Measurements from ENCODE around the gene HNF1A.

HNF1A gene

DNA sequence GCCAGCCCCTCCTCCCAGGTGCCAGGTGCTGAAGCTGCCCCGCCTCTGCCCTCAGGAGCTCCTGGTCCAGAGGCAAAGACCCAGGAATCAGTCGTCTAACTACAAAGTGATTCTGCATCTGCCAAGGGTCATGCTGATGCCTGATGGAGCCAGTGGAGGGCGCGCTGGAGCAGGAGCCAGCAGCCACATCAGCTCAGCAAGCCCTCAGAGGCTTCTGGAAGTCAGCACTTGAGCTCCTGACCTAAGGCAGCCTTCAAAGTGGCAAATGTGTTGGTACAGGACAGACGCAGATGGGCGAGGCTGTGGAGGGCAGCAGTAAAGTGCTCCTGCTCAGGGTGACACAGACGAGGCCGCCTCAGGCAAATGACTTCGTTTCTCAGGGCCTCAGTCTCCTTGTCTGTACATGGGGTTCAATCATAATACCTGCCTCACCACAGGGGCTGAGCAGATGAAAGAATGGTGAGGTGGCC is 27.0 kb downstream of the HNF1A start:
- Histone ChIP-seq H3K36me3 (ENCODE audit: low read depth) (peaks cover 51% of the 10 kb centered on the region), H3K4me3 (ENCODE audit: severe bottlenecking) (no peak overlapping the region), H3K9me3 (ENCODE audit: severe bottlenecking) (no peaks in the 10 kb centered on the region), H3K27ac (ENCODE audit: poor library complexity, severe bottlenecking) (no peak overlapping the region), H3K4me1 (ENCODE audit: insufficient read depth, poor library complexity, severe bottlenecking) (no peaks in the 10 kb centered on the region), H3K27me3 (ENCODE audit: insufficient read depth, poor library complexity, severe bottlenecking) (no peaks in the 10 kb centered on the region)
- no peak for DNase-seq (ENCODE audit: low spot score)
- TF ChIP-seq, protein P1, sequence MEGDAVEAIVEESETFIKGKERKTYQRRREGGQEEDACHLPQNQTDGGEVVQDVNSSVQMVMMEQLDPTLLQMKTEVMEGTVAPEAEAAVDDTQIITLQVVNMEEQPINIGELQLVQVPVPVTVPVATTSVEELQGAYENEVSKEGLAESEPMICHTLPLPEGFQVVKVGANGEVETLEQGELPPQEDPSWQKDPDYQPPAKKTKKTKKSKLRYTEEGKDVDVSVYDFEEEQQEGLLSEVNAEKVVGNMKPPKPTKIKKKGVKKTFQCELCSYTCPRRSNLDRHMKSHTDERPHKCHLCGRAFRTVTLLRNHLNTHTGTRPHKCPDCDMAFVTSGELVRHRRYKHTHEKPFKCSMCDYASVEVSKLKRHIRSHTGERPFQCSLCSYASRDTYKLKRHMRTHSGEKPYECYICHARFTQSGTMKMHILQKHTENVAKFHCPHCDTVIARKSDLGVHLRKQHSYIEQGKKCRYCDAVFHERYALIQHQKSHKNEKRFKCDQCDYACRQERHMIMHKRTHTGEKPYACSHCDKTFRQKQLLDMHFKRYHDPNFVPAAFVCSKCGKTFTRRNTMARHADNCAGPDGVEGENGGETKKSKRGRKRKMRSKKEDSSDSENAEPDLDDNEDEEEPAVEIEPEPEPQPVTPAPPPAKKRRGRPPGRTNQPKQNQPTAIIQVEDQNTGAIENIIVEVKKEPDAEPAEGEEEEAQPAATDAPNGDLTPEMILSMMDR (IDR thresholded peaks at IDR 0.05; ENCODE audit: poor library complexity, severe bottlenecking) = peak; percentile 39
- 0 out of 3 replicates have a peak, but pooled peaks have one; percentile 13 for ATAC-seq (ENCODE audit: low read depth)

DNA sequence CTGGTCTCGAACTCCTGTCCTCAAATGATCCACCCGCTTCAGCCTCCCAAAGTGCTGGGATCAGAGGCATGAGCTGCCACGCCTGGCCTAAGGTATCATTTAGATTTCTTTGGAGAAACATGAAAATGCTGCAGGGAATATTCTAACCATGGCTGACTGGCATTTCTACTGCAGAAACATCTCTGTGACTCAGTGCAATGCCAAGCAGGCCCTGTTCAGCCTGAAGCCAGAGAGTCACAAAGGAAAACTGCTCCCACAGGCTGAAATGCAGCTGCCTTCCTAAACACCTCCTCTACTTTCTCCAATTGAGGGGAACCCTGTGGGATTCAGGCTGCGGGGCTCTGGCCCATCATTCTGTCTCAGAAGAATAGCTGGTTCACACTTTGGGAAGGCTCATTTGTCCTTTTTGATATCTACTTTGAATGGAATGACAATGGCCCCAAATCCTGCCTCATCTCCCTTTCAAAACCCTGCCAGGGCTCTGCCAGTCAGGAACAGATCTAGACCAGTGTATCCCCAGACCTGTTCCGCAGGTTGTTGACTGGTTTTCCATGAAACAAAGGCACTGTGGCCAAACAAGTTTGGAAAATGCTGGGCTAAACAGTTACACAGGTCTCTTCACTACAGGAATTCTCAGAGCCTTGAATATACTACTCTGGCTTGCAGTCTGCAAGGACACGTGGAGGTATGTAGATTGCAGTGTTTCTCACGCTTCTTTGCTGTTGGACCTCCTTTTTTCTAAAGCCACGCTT is 30.2 kb downstream of the HNF1A start:
- H3K27me3 ChIP-seq (ENCODE audit: insufficient read depth, poor library complexity, severe bottlenecking) = no peaks in the 10 kb centered on the region
- no peaks in the 10 kb centered on the region for H3K4me1 ChIP-seq (ENCODE audit: insufficient read depth, poor library complexity, severe bottlenecking)
- TF ChIP-seq, protein P1 (IDR thresholded peaks at IDR 0.05; ENCODE audit: poor library complexity, severe bottlenecking) = no peak
- ATAC-seq (ENCODE audit: low read depth) (no peak), DNase-seq (ENCODE audit: low spot score) (no peak)
- H3K36me3 ChIP-seq (ENCODE audit: low read depth) = peaks cover 68% of the 10 kb centered on the region
- no peaks in the 10 kb centered on the region for H3K9me3 ChIP-seq (ENCODE audit: severe bottlenecking)
- H3K4me3 ChIP-seq (ENCODE audit: severe bottlenecking) = no peak overlapping the region
- H3K27ac ChIP-seq (ENCODE audit: poor library complexity, severe bottlenecking) = no peak overlapping the region

DNA sequence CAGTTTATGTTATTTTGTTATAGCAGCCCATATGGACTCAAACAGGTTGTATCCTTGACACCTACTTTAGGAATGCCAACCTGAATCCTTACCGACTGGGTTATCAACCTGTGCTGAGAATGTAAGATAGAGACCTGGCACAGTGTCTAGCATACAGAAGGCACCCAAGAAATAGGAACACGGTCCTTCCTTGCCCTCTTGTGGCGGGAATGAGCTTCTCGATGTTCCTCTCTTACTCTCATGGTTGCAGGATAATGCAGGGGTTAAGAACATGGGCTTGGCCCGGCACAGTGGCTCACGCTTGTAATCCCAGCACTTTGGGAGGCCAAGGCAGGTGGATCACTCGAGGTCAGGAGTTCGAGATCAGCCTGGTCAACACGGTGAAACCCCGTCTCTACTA is 31.4 kb downstream of the HNF1A start:
- TF ChIP-seq, protein P1 (IDR thresholded peaks at IDR 0.05; ENCODE audit: poor library complexity, severe bottlenecking) = peak; percentile 62
- H3K27me3 ChIP-seq (ENCODE audit: insufficient read depth, poor library complexity, severe bottlenecking) = no peaks in the 10 kb centered on the region
- DNase-seq (ENCODE audit: low spot score) = no peak
- H3K36me3 ChIP-seq (ENCODE audit: low read depth) = peaks cover 58% of the 10 kb centered on the region
- no peaks in the 10 kb centered on the region for H3K9me3 ChIP-seq (ENCODE audit: severe bottlenecking)
- H3K4me1 ChIP-seq (ENCODE audit: insufficient read depth, poor library complexity, severe bottlenecking) = no peaks in the 10 kb centered on the region
- peak; percentile 81 for ATAC-seq (ENCODE audit: low read depth)
- H3K27ac ChIP-seq (ENCODE audit: poor library complexity, severe bottlenecking) = no peak overlapping the region
- no peak overlapping the region for H3K4me3 ChIP-seq (ENCODE audit: severe bottlenecking)

DNA sequence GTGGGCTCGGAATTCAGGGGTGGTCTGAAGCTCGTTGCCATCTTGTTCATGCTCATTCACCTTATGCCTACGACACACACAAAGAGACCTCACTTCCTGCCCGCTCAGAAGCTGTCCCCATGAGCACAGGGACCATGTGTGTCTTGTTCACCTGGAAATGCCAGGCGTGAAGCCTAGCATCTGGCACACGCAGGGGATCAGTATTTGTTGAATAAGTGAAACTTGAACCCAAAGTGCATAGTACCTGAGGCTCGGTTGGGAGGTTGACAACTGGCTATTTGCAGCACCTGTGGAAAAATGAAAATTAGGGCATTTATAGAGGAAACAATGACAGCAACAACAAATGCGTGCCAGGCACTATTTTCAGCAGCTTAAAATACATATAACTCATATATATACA is 32.5 kb downstream of the HNF1A start:
- ATAC-seq (ENCODE audit: low read depth) (no peak), DNase-seq (ENCODE audit: low spot score) (no peak)
- H3K36me3 ChIP-seq (ENCODE audit: low read depth) = peaks cover 50% of the 10 kb centered on the region
- H3K27me3 ChIP-seq (ENCODE audit: insufficient read depth, poor library complexity, severe bottlenecking) = no peaks in the 10 kb centered on the region
- TF ChIP-seq, protein P1 (IDR thresholded peaks at IDR 0.05; ENCODE audit: poor library complexity, severe bottlenecking) = no peak
- peaks cover 3% of the 10 kb centered on the region for H3K4me1 ChIP-seq (ENCODE audit: insufficient read depth, poor library complexity, severe bottlenecking)
- no peak overlapping the region for H3K4me3 ChIP-seq (ENCODE audit: severe bottlenecking)
- H3K27ac ChIP-seq (ENCODE audit: poor library complexity, severe bottlenecking) = no peak overlapping the region
- H3K9me3 ChIP-seq (ENCODE audit: severe bottlenecking) = no peaks in the 10 kb centered on the region

DNA sequence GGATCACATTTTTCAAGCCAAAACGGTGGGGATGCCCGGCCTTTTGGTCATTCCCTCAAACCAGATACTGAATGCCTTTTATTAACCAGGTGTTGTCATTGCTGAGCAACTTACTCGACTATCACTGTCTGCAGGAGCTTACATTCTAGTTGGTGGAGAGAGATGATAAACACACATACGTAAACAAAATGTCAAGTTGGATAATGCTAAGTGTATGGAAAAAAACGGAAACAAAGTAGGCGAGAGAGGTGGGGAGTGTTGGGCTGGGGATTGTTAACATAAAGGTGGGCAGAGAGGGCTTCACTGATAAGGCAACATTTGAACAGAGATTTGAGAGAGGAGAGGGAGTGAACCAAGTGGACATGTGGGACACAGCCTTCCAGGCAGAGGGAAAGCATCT is 33.5 kb downstream of the HNF1A start:
- H3K36me3 ChIP-seq (ENCODE audit: low read depth) = peaks cover 44% of the 10 kb centered on the region

More for the DNA sequence above, 33.5 kb downstream of the HNF1A start:
- Histone ChIP-seq H3K4me3 (ENCODE audit: severe bottlenecking) (no peak overlapping the region), H3K4me1 (ENCODE audit: insufficient read depth, poor library complexity, severe bottlenecking) (peaks cover 3% of the 10 kb centered on the region), H3K27me3 (ENCODE audit: insufficient read depth, poor library complexity, severe bottlenecking) (no peaks in the 10 kb centered on the region), H3K9me3 (ENCODE audit: severe bottlenecking) (no peaks in the 10 kb centered on the region), H3K27ac (ENCODE audit: poor library complexity, severe bottlenecking) (no peak overlapping the region)
- TF ChIP-seq, protein P1 (IDR thresholded peaks at IDR 0.05; ENCODE audit: poor library complexity, severe bottlenecking) = no peak
- ATAC-seq (ENCODE audit: low read depth) = no peak
- no peak for DNase-seq (ENCODE audit: low spot score)
